K562 (cell line): Measurements from ENCODE around the gene TMEM167B. TPM values are rescaled to one million over a fixed set of nuclear protein-coding genes. Genes with fewer than 3 reads are reported as not detected.

ENCODE experiments used
- CBFA2T2 ChIP-seq: fragments of 450-650 bp; conservative IDR thresholded peaks from 2 replicates; pipeline ENCODE4 v1.6.1; 2017; ENCODE audit warnings: mild to moderate bottlenecking
- CGGBP1 ChIP-seq: fragments of 250-450 bp; sonication (Bioruptor Pico); IDR thresholded peaks from 2 replicates; pipeline ENCODE4 v1.9.0; 2021; ENCODE audit warnings: mild to moderate bottlenecking
- CHD2 ChIP-seq: IDR thresholded peaks from 2 replicates; pipeline ENCODE4 v1.6.1; 2011; ENCODE audit warnings: low read depth, low read length
- EGR1 ChIP-seq: fragments of 450-650 bp; conservative IDR thresholded peaks from 2 replicates; pipeline ENCODE4 v1.6.1; 2017; ENCODE audit warnings: mild to moderate bottlenecking
- FUS ChIP-seq: fragments of 200-400 bp; formaldehyde crosslinking; optimal IDR thresholded peaks from 2 replicates; pipeline ENCODE3; 2017; ENCODE audit warnings: low read depth, low read length
- HDAC2 ChIP-seq: fragments of 450-650 bp; IDR thresholded peaks from 2 replicates; pipeline ENCODE4 v1.6.1; 2016; ENCODE audit warnings: mild to moderate bottlenecking
- HEY1 ChIP-seq: fragments of 250-450 bp; sonication (Bioruptor Pico); IDR thresholded peaks from 2 replicates; pipeline ENCODE4 v1.5.0; 2020; ENCODE audit warnings: mild to moderate bottlenecking, moderate library complexity, borderline replicate concordance
- KDM5B ChIP-seq: fragments of 200-600 bp; sonication (generic); IDR thresholded peaks from 2 replicates; pipeline ENCODE4 v1.6.1; 2012; ENCODE audit warnings: low read depth, mild to moderate bottlenecking, moderate library complexity, low read length, control low read depth, inconsistent platforms; ENCODE audit not compliant: insufficient replicate concordance
- KLF16 ChIP-seq: IDR thresholded peaks from 2 replicates; pipeline ENCODE4 v1.6.1; 2016; ENCODE audit warnings: antibody characterized with exemption
- NFIC ChIP-seq: fragments of 450-650 bp; IDR thresholded peaks from 2 replicates; pipeline ENCODE4 v1.6.1; 2017; ENCODE audit warnings: mild to moderate bottlenecking, inconsistent platforms
- NR2C2 ChIP-seq, 2 experiments: fragments of 200-800 bp in 1 of 2; sonication (Bioruptor generic) in 1 of 2; sonication (generic) in 1 of 2; formaldehyde crosslinking in 1 of 2; IDR thresholded peaks; 2 replicates each; pipeline versions ENCODE4 v1.6.1 to v1.8.0; 2016 to 2022; ENCODE audit warnings: mild to moderate bottlenecking in 1 of 2, missing compliant biosample characterization in 1 of 2, missing genetic modification characterization in 1 of 2, missing genetic modification reagents in 1 of 2
- PCBP2 ChIP-seq: fragments of 200-400 bp; formaldehyde crosslinking; IDR thresholded peaks from 2 replicates; pipeline ENCODE4 v1.6.1; 2018; ENCODE audit warnings: low read length, low read depth, mild to moderate bottlenecking, moderate library complexity; ENCODE audit not compliant: poor library complexity, severe bottlenecking
- SMARCA5 ChIP-seq: fragments of 450-650 bp; IDR thresholded peaks from 2 replicates; pipeline ENCODE4 v1.6.1; 2016
- TCFL5 ChIP-seq: fragments of 250-450 bp; sonication (Bioruptor Pico); conservative IDR thresholded peaks from 2 replicates; pipeline ENCODE4 v1.6.1; 2021; ENCODE audit warnings: mild to moderate bottlenecking, moderate library complexity, matching md5 sums
- ZNF507 ChIP-seq: conservative IDR thresholded peaks from 2 replicates; pipeline ENCODE4 v1.6.1; 2017; ENCODE audit warnings: missing genetic modification characterization, missing compliant biosample characterization
- ZNF79 ChIP-seq: fragments of 250-450 bp; sonication (Bioruptor Pico); IDR thresholded peaks from 2 replicates; pipeline ENCODE4 v1.4.0; 2020; ENCODE audit warnings: low read depth, mild to moderate bottlenecking, moderate library complexity
- polyA plus RNA-seq, 8 experiments: library from polyadenylated mRNA; depleted of rRNA in 4 of 8; stranded (reverse) in 5 of 8; unstranded in 3 of 8; fragments of >200 nt; fragmentation: Nextera tagmentation in 2 of 8; fragmentation: Illumina TruSeq in 1 of 8; extraction: Ambion mirVana in 2 of 8; extraction: Trizol in 1 of 8; gene quantifications; 2 replicates each; pipeline versions ENCODE4 v1.2.1 to v1.2.3, GENCODE V29; 2011 to 2014; ENCODE audit warnings: inconsistent platforms in 1 of 8, missing spikeins in 1 of 8
- total RNA-seq, 7 experiments: library from RNA; depleted of rRNA in 6 of 7; stranded (reverse); fragments of >200 nt in 6 of 7; fragmentation: Illumina TruSeq in 2 of 7; extraction: Trizol in 2 of 7; gene quantifications; 2 replicates each; pipeline versions ENCODE4 v1.2.1 to v1.2.3, GENCODE V29; 2011 to 2021; ENCODE audit warnings: low replicate concordance in 1 of 7
- TF ChIP-seq, protein P1 (sequence below): fragments of 450-650 bp; IDR thresholded peaks from 2 replicates; pipeline ENCODE4 v1.6.1; 2016; ENCODE audit warnings: antibody characterized with exemption
- TF ChIP-seq, protein P2 (sequence below), 2 experiments: fragments of 450-650 bp; conservative IDR thresholded peaks; 2 replicates each; pipeline ENCODE4 v1.6.1; 2017; ENCODE audit warnings: mild to moderate bottlenecking in 2 of 2, moderate library complexity in 2 of 2
- TF ChIP-seq, protein P3 (sequence below), 2 experiments: IDR thresholded peaks; 2 replicates each; pipeline ENCODE4 v1.6.1; 2012; ENCODE audit warnings: improper control_type of control experiment in 2 of 2, low read depth in 2 of 2, low read length in 2 of 2, borderline replicate concordance in 1 of 2
- TF ChIP-seq, protein P4 (sequence below): fragments of 200-800 bp; sonication (Bioruptor generic); IDR thresholded peaks from 2 replicates; pipeline ENCODE4 v1.6.1; 2017; ENCODE audit warnings: missing genetic modification characterization, missing compliant biosample characterization

TMEM167B gene
- total and polyA plus RNA-seq, 9 of the 15 experiments (the other 6 are each of a cell fraction or from before 2014, with no cell fraction given), result 17.2 to 36.4 (median 32.2) TPM

DNA sequence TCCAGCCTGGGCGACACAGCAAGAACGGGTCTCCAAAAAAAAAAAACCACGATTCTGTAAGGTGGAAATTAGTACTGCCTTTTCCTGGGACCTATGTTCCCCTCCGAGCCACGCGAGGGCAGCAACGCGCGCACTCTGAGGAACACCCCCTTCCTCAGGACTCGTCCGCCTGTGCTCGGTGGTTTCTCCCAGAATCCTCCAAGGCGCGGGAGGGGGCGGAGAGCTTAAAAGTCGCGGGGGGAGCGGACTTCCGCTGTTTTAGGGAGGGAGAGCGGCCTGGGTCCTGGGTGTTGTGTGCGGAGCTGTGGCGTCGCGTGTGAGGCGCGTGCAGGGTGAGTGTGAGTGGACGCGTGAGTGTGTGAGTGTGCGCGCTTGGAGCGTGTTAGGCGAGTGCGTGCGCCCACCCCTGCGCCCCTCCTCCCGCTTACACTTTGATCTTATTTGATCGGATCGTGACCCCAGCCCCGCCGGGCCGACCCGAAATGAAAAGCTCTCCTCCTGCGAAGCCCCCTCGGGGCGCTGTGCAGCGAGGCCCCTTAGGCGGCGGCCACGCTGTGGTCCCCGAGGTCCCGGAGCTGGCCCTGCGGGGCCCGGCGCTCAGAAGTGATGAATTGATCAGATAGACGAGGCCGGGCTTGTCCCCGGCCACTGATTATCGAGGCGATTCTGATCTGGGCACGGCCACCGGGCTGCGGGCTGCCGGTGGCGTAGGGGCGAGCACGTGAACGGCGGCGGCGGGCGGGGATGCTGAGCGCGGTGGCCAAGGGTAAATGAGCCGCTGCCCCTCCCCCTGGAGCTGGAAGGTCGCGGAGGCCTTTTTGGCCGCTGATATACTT, 9.6 kb downstream of the TMEM167B start (continued):
- TF ChIP-seq ZNF79 (CRISPR knock-in tag), result no peak
- TF ChIP-seq, protein P1, sequence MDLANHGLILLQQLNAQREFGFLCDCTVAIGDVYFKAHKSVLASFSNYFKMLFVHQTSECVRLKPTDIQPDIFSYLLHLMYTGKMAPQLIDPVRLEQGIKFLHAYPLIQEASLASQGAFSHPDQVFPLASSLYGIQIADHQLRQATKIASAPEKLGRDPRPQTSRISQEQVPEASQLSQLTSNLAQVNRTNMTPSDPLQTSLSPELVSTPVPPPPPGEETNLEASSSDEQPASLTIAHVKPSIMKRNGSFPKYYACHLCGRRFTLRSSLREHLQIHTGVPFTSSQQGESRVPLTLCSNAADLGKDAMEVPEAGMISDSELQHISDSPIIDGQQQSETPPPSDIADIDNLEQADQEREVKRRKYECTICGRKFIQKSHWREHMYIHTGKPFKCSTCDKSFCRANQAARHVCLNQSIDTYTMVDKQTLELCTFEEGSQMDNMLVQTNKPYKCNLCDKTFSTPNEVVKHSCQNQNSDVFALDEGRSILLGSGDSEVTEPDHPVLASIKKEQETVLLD, result peak; percentile 76
- TF ChIP-seq CGGBP1, result peak; percentile 88; the same call in 1 of the 2 replicates
- TF ChIP-seq HEY1, result peak; percentile 92; the same call in 1 of the 2 replicates
- peak; percentile 97 for TF ChIP-seq EGR1
- TF ChIP-seq TCFL5 (CRISPR knock-in tag), result no peak; the same call in 1 of the 2 replicates
- TF ChIP-seq CBFA2T2, result no peak
- TF ChIP-seq, protein P2, sequence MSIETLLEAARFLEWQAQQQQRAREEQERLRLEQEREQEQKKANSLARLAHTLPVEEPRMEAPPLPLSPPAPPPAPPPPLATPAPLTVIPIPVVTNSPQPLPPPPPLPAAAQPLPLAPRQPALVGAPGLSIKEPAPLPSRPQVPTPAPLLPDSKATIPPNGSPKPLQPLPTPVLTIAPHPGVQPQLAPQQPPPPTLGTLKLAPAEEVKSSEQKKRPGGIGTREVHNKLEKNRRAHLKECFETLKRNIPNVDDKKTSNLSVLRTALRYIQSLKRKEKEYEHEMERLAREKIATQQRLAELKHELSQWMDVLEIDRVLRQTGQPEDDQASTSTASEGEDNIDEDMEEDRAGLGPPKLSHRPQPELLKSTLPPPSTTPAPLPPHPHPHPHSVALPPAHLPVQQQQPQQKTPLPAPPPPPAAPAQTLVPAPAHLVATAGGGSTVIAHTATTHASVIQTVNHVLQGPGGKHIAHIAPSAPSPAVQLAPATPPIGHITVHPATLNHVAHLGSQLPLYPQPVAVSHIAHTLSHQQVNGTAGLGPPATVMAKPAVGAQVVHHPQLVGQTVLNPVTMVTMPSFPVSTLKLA (conservative IDR thresholded peaks at IDR 0.05), result peak; percentile 95 to 96
- peak; percentile 38; the same call in 1 of the 2 replicates for TF ChIP-seq CHD2
- TF ChIP-seq, protein P3, sequence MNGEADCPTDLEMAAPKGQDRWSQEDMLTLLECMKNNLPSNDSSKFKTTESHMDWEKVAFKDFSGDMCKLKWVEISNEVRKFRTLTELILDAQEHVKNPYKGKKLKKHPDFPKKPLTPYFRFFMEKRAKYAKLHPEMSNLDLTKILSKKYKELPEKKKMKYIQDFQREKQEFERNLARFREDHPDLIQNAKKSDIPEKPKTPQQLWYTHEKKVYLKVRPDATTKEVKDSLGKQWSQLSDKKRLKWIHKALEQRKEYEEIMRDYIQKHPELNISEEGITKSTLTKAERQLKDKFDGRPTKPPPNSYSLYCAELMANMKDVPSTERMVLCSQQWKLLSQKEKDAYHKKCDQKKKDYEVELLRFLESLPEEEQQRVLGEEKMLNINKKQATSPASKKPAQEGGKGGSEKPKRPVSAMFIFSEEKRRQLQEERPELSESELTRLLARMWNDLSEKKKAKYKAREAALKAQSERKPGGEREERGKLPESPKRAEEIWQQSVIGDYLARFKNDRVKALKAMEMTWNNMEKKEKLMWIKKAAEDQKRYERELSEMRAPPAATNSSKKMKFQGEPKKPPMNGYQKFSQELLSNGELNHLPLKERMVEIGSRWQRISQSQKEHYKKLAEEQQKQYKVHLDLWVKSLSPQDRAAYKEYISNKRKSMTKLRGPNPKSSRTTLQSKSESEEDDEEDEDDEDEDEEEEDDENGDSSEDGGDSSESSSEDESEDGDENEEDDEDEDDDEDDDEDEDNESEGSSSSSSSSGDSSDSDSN (IDR thresholded peaks at IDR 0.05; ENCODE audit: borderline replicate concordance in 1 of 2, low read depth in 2 of 2, low read length in 2 of 2), result peak in 1 of 2 experiments; percentile 82; a peak in 2 of 4 replicates
- peak; percentile 34 for TF ChIP-seq PCBP2
- peak; percentile 84; the same call in 1 of the 2 replicates for TF ChIP-seq NR2C2 (CRISPR knock-in tag; IDR thresholded peaks at IDR 0.05)
- TF ChIP-seq NR2C2 (tag; IDR thresholded peaks at IDR 0.05), result peak; percentile 85
- peak; percentile 100 for TF ChIP-seq KDM5B
- no peak for TF ChIP-seq SMARCA5
- TF ChIP-seq, protein P4, sequence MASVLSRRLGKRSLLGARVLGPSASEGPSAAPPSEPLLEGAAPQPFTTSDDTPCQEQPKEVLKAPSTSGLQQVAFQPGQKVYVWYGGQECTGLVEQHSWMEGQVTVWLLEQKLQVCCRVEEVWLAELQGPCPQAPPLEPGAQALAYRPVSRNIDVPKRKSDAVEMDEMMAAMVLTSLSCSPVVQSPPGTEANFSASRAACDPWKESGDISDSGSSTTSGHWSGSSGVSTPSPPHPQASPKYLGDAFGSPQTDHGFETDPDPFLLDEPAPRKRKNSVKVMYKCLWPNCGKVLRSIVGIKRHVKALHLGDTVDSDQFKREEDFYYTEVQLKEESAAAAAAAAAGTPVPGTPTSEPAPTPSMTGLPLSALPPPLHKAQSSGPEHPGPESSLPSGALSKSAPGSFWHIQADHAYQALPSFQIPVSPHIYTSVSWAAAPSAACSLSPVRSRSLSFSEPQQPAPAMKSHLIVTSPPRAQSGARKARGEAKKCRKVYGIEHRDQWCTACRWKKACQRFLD (CRISPR knock-in tag), result peak; percentile 77
- peak; percentile 82; the same call in 1 of the 2 replicates for TF ChIP-seq HDAC2
- TF ChIP-seq KLF16, result peak; percentile 63
- TF ChIP-seq ZNF507 (tag), result no peak
- peak; percentile 86 for TF ChIP-seq NFIC
- TF ChIP-seq FUS, result peak; percentile 96
